Measurements from ENCODE around the gene RBM34.

Gene RBM34

DNA sequence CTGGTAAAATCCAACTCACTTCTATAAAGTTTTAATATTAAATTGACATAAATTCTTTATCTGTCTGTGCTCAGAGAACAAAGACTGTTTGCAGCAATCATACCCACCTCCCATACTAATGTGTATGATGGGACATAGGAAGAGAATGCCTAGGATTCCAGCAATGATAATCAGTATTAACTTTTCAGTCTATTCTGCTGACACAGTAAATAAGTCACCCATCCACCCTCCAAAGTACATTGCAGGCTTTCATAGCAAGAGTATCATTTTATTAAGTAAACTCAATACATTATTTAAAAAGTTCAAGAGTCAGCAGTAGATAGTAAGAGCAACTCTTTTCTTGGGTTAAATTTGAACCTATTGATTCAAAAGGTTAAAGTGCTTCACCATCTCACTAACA is 8.8 kb downstream of the RBM34 start:
- no peak for DNase-seq

DNA sequence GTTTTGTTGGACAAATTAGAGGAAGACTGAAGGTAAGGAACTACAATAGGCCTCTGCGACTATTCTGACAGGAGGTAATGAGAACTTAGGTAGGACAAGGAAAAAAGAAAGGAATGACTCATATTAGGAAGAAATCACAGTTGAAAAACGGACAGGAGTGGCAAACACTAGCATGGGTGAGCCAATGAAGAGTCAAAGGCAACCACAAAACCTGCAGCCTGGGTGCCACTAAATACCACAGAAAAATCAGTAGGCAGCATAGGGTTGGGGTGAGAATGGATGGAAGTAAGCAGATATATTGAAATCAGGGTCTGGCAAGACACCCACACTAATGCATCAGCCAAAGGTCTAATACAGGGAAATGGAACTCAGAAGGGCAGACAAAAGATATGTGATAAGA is 10.0 kb downstream of the RBM34 start:
- DNase-seq = peak; percentile 27

- no peak for DNase-seq
Measured at GRCh38 chr1:235149824-235150223, 11.2 kb downstream of the RBM34 start.

GRCh38 chr1:235147269-235147668 is 13.8 kb downstream of the RBM34 start:
- DNase-seq = peak; percentile 25

- no peak for DNase-seq
Measured at GRCh38 chr1:235145639-235146038, 15.4 kb downstream of the RBM34 start.

DNA sequence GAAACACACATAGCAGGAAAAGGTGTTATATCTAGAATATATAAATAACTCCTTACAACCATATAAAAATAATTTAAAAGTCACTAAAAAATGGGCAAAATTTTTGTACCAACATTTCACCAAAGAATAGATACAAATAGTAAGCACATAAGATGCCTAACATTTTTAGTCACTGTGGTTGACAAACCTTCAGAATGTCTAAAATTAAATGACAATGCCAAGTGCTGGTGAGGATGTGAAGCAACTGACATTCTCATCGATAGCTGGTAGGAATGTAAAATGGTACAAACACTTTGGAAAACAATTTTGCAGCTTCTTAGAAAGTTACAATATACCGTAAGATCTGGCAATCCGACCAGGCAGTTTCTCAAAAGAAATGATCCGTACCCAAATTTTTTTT is 18.1 kb downstream of the RBM34 start:
- DNase-seq = no peak

GRCh38 chr1:235139315-235139714 is 21.7 kb downstream of the RBM34 start:
- no peak for DNase-seq

DNA sequence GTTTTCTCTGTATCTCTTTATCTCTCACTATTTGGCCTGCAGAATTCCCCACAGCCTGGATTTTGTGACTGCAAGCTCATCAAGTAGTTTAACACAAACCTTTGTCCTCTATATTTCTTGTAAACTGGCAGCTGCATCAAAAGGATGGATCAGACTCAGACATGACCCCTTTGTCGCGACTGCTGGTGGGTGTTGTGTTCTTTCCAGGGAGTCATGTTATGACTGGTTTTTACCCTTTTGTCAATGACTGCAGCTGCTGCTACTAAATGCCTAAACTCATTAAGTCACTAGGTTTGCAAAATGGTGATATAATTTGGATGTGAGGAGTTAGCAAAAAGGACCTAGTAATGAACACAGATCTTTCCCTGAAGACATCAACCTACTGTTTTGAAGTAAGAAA is 22.2 kb downstream of the RBM34 start:
- DNase-seq = no peak

- DNase-seq = no peak
Measured at GRCh38 chr1:235136111-235136510, 24.9 kb downstream of the RBM34 start.

DNA sequence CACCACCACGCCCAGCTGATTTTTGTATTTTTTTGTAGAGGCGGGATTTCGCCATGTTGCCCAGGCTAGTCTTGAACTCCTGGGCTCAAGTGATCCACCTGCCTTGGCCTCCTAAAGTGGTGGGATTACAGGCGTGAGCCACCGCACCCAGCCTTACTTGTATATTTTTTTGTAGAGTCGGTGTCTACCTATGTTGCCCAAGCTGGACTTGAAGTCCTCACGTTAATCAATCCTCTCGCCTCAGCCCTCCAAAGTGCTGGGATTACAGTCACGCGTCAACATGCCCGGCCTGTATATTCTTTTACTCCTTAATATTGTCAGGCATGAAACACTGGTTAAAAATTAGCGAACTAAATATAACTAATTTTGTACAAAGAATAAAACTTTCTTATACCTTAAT is 26.9 kb downstream of the RBM34 start:
- DNase-seq = no peak

DNA sequence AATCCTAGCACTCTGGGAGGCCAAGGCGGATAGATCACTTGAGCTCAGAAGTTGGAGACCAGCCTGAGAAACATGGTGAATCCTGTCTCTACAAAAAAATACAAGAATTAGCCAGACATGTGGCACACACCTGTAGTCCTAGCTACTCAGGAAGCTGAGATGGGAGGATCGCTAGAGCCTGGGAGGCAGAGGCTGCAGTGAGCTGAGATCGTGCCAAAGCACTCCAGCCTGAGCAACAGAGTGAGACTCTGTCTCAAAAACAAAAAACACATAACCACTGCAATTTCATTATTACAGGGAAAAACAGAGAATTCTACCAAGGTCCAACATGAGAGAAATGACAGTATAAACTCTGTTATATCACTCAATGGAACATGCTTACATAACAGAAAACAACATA is 28.0 kb downstream of the RBM34 start:
- no peak for DNase-seq

GRCh38 chr1:235131961-235132360 is 29.1 kb downstream of the RBM34 start:
- DNase-seq = no peak

GRCh38 chr1:235130766-235131270 is 30.2 kb downstream of the RBM34 start:
- no peak for DNase-seq

DNA sequence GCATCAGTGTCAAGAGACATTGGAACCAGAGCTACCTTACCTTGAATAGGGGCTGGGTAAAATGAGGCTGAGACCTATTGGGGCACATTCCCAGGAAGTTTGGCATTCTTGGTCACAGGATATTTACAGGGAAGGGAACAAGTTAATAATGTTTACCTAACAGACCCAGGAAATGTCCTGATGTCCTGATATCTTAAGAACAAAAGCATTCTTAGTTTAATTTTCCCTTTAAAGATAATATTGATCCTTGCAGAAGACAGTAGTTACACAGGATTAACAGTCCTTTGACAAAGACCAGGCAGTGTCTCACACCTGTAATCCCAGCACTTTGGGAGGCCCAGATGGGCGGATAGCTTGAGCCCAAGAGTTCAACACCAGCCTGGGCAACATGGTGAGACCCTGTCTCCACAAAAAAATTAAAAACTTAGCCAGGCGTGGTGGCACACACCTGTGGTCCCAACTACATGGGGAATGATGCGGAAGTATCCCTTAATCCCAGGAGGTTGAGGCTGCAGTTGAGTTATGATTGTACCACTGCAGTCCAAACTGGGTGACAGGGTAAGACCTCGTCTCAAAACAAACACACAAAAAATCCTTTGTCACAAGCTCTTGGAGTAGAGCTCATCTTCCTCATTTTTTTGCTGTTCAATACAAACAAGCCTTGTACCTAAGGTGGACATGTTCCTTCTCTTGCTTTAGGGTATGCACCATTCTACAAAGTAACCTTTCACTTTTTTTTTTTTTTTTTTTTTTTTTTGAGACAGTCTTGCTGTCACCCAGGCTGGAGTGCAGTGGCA is 31.1 kb downstream of the RBM34 start:
- DNase-seq = no peak

GRCh38 chr1:235128456-235129328 is 32.4 kb downstream of the RBM34 start, which contains the start of gene TOMM20:
Gene TOMM20, minus strand, starts transcription at chr1:235128837. Its CDS starts 122 bp downstream, at chr1:235128715.
- peak; percentile 98 for DNase-seq

DNA sequence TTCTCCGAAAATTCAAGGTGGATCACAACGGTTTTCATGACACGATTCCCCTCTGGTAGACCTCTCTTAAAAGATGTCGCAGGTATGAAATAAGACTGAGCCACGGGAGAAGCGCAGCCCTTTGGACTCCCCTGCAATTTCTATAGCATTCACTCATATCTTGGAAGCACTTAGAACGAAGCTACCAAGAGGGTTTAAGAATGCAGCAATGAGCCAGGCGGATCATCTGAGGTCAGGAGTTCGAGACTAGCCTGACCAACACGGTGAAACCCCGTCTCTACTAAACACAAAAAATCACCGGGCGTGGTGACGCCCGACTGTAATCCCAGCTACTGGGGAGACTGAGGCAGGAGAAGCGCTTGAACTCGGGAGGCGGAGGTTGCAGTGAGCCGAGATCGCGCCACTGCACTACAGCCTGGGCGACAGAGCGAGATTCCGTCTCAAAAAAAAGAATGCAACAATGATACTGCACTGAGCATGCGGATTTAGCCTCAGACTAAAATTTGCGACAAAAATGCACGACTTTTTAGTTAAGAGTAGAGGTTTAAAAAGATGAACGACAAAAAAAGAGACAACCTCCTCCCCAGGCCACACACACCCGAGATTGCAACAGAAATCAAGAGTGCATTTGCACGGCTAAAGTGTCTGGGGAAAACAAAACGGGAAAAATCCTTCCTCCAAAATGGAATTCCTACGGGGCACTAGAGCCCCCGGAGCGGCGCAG is 33.2 kb downstream of the RBM34 start:
- no peak for DNase-seq

DNA sequence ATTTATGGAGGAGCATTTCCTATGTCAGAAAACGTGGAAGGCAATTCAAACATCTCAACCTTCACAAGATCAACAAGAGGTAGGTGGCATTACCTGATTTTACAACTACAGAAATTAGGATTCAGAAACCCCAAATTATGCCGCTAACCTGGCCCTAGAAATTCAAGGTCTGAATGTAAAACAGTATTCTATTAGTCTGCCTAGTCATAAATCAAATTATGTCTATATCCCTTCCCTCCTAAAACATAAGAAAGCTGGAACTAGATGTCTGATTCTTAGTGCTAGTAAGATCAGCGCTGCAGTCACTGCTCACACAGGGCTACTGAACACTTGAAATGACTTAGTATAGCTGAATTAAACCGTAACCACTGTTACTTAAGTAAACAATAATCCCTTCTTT is 33.8 kb downstream of the RBM34 start:
- no peak for DNase-seq

- no peak for DNase-seq
Measured at GRCh38 chr1:235124665-235125064, 36.4 kb downstream of the RBM34 start.

GRCh38 chr1:235124111-235124510 is 36.9 kb downstream of the RBM34 start:
- DNase-seq = no peak

- DNase-seq = no peak
Measured at GRCh38 chr1:235122348-235122747, 38.7 kb downstream of the RBM34 start.

DNA sequence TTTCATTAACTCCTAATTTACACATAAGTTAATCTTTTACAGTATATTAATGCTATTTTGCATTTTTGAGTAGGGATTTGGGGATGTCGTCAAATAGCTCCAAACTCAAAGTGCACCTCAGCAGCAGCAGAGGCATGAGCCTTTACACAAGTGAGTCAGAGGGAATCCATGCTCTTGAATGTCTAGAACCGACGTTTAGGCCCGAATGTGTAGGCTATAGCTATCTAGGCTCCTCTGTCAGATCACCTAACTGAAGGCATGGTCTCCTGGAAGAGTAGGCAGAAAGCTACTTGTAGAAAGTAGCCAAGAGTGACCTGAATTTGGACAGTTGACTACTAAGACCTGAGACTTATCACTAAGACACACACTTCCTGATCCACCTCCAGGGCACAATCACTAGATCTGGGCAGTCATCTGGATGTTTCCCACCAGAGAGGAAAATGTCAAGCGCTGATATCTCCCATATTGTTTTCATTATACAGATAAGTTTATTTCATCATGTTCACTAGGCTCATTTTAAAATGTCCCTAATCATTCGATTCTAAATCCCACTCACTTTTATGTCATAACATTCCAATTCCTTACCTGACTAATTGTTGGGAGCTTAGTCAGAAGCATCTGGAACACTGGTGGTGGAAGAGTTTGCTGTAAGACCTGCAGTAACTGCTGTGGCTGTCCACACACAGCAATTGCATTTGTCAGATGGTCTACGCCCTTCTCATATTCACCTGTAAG is 47.7 kb downstream of the RBM34 start:
- no peak for DNase-seq
